Dendritic cell treated with granulocyte-macrophage colony-stimulating factor and Interleukin-4, amounts not matched to agents 40 ng/mL and 50 ng/mL, for 4 days (primary cell): ENCODE measurements around the gene FIG4.
"Not testable (repeated sequence)": the region's sequence is repeated elsewhere in the genome, so short reads cannot be mapped to it uniquely, and the experiment has no call there.

ENCODE experiments used
- H3K27ac Mint-ChIP-seq: one replicate; pipeline ENCODE4 v1.8.0; 2022; ENCODE audit warnings: mild to moderate bottlenecking, mixed read lengths
- H3K27me3 Mint-ChIP-seq: one replicate; pipeline ENCODE4 v1.8.0; 2022; ENCODE audit warnings: mild to moderate bottlenecking, mixed read lengths
- H3K36me3 Mint-ChIP-seq: one replicate; pipeline ENCODE4 v1.8.0; 2022; ENCODE audit warnings: low read depth, mixed read lengths
- H3K4me1 Mint-ChIP-seq: one replicate; pipeline ENCODE4 v1.8.0; 2022; ENCODE audit warnings: low read depth, mixed read lengths
- H3K4me3 Mint-ChIP-seq: one replicate; pipeline ENCODE4 v1.8.0; 2022; ENCODE audit warnings: mild to moderate bottlenecking, moderate library complexity, mixed read lengths
- H3K9me3 Mint-ChIP-seq: one replicate; pipeline ENCODE4 v1.8.0; 2022; ENCODE audit warnings: mixed read lengths
- intact Hi-C: fragments of 100-400 bp; cut with micrococcal nuclease; formaldehyde crosslinking; loops from one replicate; pipeline ENCODE4 v1.15.0; 2022

FIG4 gene

GRCh38 chr6:109840796-109841195, 149.7 kb downstream of the FIG4 start:
- intact Hi-C loops, result no loop called here
- H3K36me3 Mint-ChIP-seq, result no peaks in the 10 kb centered on the region

GRCh38 chr6:109841869-109842268, 150.8 kb downstream of the FIG4 start:
- intact Hi-C loops, result no loop called here

More at GRCh38 chr6:109840796-109841195, 149.7 kb downstream of the FIG4 start:
- Mint-ChIP-seq H3K4me1 (no peaks in the 10 kb centered on the region), H3K27ac (no peak overlapping the region), H3K9me3 (no peaks in the 10 kb centered on the region), H3K27me3 (no peaks in the 10 kb centered on the region), H3K4me3 (no peak overlapping the region)

GRCh38 chr6:109852713-109853112, 161.6 kb downstream of the FIG4 start:
- Mint-ChIP-seq H3K36me3 (no peaks in the 10 kb centered on the region), H3K27ac (no peak overlapping the region), H3K9me3 (peaks cover 7% of the 10 kb centered on the region), H3K4me1 (peaks cover 12% of the 10 kb centered on the region), H3K27me3 (no peaks in the 10 kb centered on the region), H3K4me3 (no peak overlapping the region)
- intact Hi-C loops, result no loop called here

More at GRCh38 chr6:109841869-109842268, 150.8 kb downstream of the FIG4 start:
- Mint-ChIP-seq H3K4me3 (no peak overlapping the region), H3K4me1 (no peaks in the 10 kb centered on the region), H3K36me3 (no peaks in the 10 kb centered on the region), H3K27me3 (no peaks in the 10 kb centered on the region), H3K9me3 (no peaks in the 10 kb centered on the region), H3K27ac (no peak overlapping the region)

- Mint-ChIP-seq H3K4me3 (no peak overlapping the region), H3K27me3 (no peaks in the 10 kb centered on the region), H3K36me3 (no peaks in the 10 kb centered on the region), H3K4me1 (peaks cover 12% of the 10 kb centered on the region), H3K27ac (no peak overlapping the region), H3K9me3 (peaks cover 7% of the 10 kb centered on the region)
- intact Hi-C loops, result no loop called here
Observed at GRCh38 chr6:109853426-109853825, 162.3 kb downstream of the FIG4 start.

GRCh38 chr6:109853951-109854350, 162.9 kb downstream of the FIG4 start:
- Mint-ChIP-seq H3K4me1 (peaks cover 12% of the 10 kb centered on the region), H3K4me3 (no peak overlapping the region), H3K36me3 (no peaks in the 10 kb centered on the region), H3K27ac (no peak overlapping the region), H3K27me3 (no peaks in the 10 kb centered on the region), H3K9me3 (peaks cover 7% of the 10 kb centered on the region)
- intact Hi-C loops, result no loop called here

- Mint-ChIP-seq H3K27ac (no peak overlapping the region), H3K4me1 (peaks cover 12% of the 10 kb centered on the region), H3K9me3 (peaks cover 7% of the 10 kb centered on the region), H3K36me3 (no peaks in the 10 kb centered on the region), H3K4me3 (no peak overlapping the region), H3K27me3 (no peaks in the 10 kb centered on the region)
- intact Hi-C loops, result no loop called here
Observed at GRCh38 chr6:109854541-109855308, 163.6 kb downstream of the FIG4 start.

GRCh38 chr6:109855476-109856040, 164.5 kb downstream of the FIG4 start:
- H3K9me3 Mint-ChIP-seq, H3K4me3 Mint-ChIP-seq, H3K36me3 Mint-ChIP-seq, H3K27me3 Mint-ChIP-seq, H3K27ac Mint-ChIP-seq, intact Hi-C loops: not testable (repeated sequence)
- peaks cover 12% of the 10 kb centered on the region for H3K4me1 Mint-ChIP-seq

- H3K27me3 Mint-ChIP-seq, result peaks cover 2% of the 10 kb centered on the region
- H3K27ac Mint-ChIP-seq, result no peak overlapping the region
- H3K9me3 Mint-ChIP-seq, result peaks cover 11% of the 10 kb centered on the region
- intact Hi-C loops, result loop anchor here (10.0 kb wide), 1 partner anchor 63 kb away; no protein-coding TSS in a partner anchor
- H3K4me1 Mint-ChIP-seq, result no peaks in the 10 kb centered on the region
- no peaks in the 10 kb centered on the region for H3K36me3 Mint-ChIP-seq
- no peak overlapping the region for H3K4me3 Mint-ChIP-seq
Observed at GRCh38 chr6:109861946-109862345, 170.8 kb downstream of the FIG4 start.

- intact Hi-C loops, result loop anchor here (10.0 kb wide), 1 partner anchor 61 kb away; no protein-coding TSS in a partner anchor
- Mint-ChIP-seq H3K36me3 (no peaks in the 10 kb centered on the region), H3K4me3 (no peak overlapping the region), H3K4me1 (no peaks in the 10 kb centered on the region), H3K27me3 (peaks cover 2% of the 10 kb centered on the region), H3K9me3 (peaks cover 11% of the 10 kb centered on the region), H3K27ac (no peak overlapping the region)
Observed at GRCh38 chr6:109864050-109864449, 173.0 kb downstream of the FIG4 start.

- Mint-ChIP-seq H3K27ac (no peak overlapping the region), H3K36me3 (no peaks in the 10 kb centered on the region), H3K4me3 (no peak overlapping the region), H3K4me1 (no peaks in the 10 kb centered on the region), H3K27me3 (no peaks in the 10 kb centered on the region), H3K9me3 (peaks cover 5% of the 10 kb centered on the region)
- intact Hi-C loops, result loop anchor here (10.0 kb wide), 1 partner anchor 59 kb away; no protein-coding TSS in a partner anchor
Observed at GRCh38 chr6:109865968-109866367, 174.9 kb downstream of the FIG4 start.

GRCh38 chr6:109867009-109867969, 176.2 kb downstream of the FIG4 start:
- Mint-ChIP-seq H3K27me3 (no peaks in the 10 kb centered on the region), H3K36me3 (no peaks in the 10 kb centered on the region)

GRCh38 chr6:109867970-109868358, 176.9 kb downstream of the FIG4 start:
- Mint-ChIP-seq H3K4me3 (no peak overlapping the region), H3K9me3 (no peaks in the 10 kb centered on the region)
- intact Hi-C loops, result loop anchor here (10.0 kb wide), 1 partner anchor 57 kb away; no protein-coding TSS in a partner anchor

More at GRCh38 chr6:109867009-109867969, 176.2 kb downstream of the FIG4 start:
- intact Hi-C loops, result loop anchor here (10.0 kb wide), 1 partner anchor 58 kb away; no protein-coding TSS in a partner anchor
- Mint-ChIP-seq H3K4me3 (no peak overlapping the region), H3K9me3 (no peaks in the 10 kb centered on the region), H3K27ac (no peak overlapping the region), H3K4me1 (peaks cover 6% of the 10 kb centered on the region)

GRCh38 chr6:109869398-109870088, 178.4 kb downstream of the FIG4 start:
- not testable (repeated sequence) for H3K27ac Mint-ChIP-seq, H3K36me3 Mint-ChIP-seq, H3K9me3 Mint-ChIP-seq, H3K4me3 Mint-ChIP-seq, H3K27me3 Mint-ChIP-seq
- intact Hi-C loops, result loop anchor here (10.0 kb wide), 1 partner anchor 55 kb away; no protein-coding TSS in a partner anchor
- peaks cover 21% of the 10 kb centered on the region for H3K4me1 Mint-ChIP-seq

More at GRCh38 chr6:109867970-109868358, 176.9 kb downstream of the FIG4 start:
- Mint-ChIP-seq H3K4me1 (peaks cover 12% of the 10 kb centered on the region), H3K27me3 (no peaks in the 10 kb centered on the region), H3K27ac (no peak overlapping the region), H3K36me3 (no peaks in the 10 kb centered on the region)
